Retinal pigment epithelial cell (primary cell): ENCODE results near the gene OR7C1.
A peak's percentile ranks its signal among the peaks of the same experiment; 100 is the strongest.

Experiments used
- DNase-seq: peaks from one replicate; pipeline ENCODE4 v3.0.0-alpha.2; 2010; ENCODE audit warnings: low read depth
- H3K4me3 ChIP-seq: 2 replicates; pipeline ENCODE4 v1.5.1; 2011; ENCODE audit warnings: mild to moderate bottlenecking, low read length, control low read depth, moderate library complexity
- CTCF ChIP-seq: conservative IDR thresholded peaks from 2 replicates; pipeline ENCODE4 v1.5.1; 2011; ENCODE audit warnings: low read depth, low read length, control low read depth, inconsistent platforms

Gene OR7C1

GRCh38 chr19:14835011-14835410 is at the start of gene OR7C1, which contains the start of gene OR7A5:
OR7C1 (minus strand) TSS chr19:14835185; CDS start chr19:14800136, 35,049 bp downstream.
OR7A5 (minus strand) TSS chr19:14835185; CDS start chr19:14828241, 6,944 bp downstream.
- DNase-seq, result no peak
- no peak within 1 kb of the TSS for H3K4me3 ChIP-seq

GRCh38 chr19:14871619-14872230 is 36.7 kb upstream of the OR7C1 start:
- DNase-seq, result no peak
- no peak overlapping the region for H3K4me3 ChIP-seq
- peak; percentile 27 for TF ChIP-seq CTCF

More at GRCh38 chr19:14835011-14835410, at the start of gene OR7C1, which contains the start of gene OR7A5:
- TF ChIP-seq CTCF, result no peak

- DNase-seq, result no peak
- H3K4me3 ChIP-seq, result no peak overlapping the region
- TF ChIP-seq CTCF, result no peak
Observed at GRCh38 chr19:14868497-14868896, 33.5 kb upstream of the OR7C1 start.

GRCh38 chr19:14848822-14849221 is 13.8 kb upstream of the OR7C1 start, which contains the start of gene OR7A10:
OR7A10 (minus strand) TSS chr19:14848922; CDS start chr19:14841877, 7,045 bp downstream.
- no peak for TF ChIP-seq CTCF

GRCh38 chr19:14843578-14843977 is 8.6 kb upstream of the OR7C1 start:
- no peak overlapping the region for H3K4me3 ChIP-seq
- no peak for DNase-seq
- no peak for TF ChIP-seq CTCF

More at GRCh38 chr19:14848822-14849221, 13.8 kb upstream of the OR7C1 start, which contains the start of gene OR7A10:
- no peak for DNase-seq
- no peak within 1 kb of the TSS for H3K4me3 ChIP-seq

- DNase-seq, result no peak
- TF ChIP-seq CTCF, result no peak
- no peak overlapping the region for H3K4me3 ChIP-seq
Observed at GRCh38 chr19:14843169-14843568, 8.2 kb upstream of the OR7C1 start.

GRCh38 chr19:14840206-14840605 is 5.2 kb upstream of the OR7C1 start:
- no peak for TF ChIP-seq CTCF
- no peak for DNase-seq
- no peak overlapping the region for H3K4me3 ChIP-seq
